ENCODE measurements around the gene EDARADD. TPM values are rescaled to one million over a fixed set of nuclear protein-coding genes. Genes with fewer than 3 reads are reported as not detected.

Gene EDARADD
- total RNA-seq, 4 donors from 2014 or later: 0.55 to 2.6 (median 1.2) TPM; not detected in 1

DNA sequence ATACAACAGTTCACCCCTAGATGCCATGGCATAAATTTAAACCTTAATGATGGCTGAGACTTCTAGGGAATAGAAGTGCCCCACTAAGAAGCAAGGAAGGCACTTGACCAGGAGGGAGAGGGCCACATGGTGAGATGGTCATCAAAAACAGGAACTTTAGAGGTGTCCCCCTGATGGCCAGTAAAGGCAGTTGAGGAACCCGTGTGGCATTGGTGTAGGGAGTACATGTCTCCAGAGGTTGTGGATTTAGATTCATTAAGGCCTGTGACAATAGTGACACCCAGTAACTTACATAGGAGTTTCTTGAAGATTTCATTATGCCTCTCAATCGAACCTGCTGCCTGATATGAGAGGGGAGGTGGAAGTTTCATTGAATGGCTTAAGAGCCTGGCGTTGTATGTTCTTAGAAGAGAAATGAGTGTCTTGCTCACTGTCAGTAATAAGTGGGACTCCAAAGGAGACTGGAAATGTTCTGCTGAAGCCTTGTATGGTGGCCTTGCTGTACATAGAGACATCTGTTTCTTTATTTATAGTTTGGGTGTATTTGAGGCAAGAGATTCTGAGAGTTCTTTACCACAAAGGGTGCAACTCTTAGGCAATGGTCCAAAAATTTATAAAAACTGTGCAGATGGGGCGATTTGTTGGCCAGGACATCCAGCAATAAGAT, 27.9 kb downstream of the EDARADD start:
- H3K4me1 ChIP-seq: no peaks in the 10 kb centered on the region
- intact Hi-C loops (cut with DNase I; ENCODE audit: low total_unique reads): no loop called here

DNA sequence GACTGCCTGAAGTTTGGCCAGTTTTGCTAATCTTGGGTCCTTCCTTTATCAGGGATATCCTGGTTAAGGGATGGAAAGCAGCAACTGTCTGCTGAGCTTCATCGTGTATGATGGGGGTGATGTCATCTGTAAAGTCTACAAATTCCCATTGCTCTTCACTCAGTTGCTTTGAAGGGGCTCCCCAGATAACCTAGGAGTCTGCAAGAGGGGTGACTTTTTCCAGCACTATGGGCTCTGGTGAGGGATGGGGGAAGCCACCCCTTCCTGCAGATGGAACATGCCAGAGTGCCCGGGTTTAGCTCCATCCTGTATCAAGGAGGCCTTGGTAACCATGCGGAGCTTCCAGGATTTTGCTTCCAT, 28.4 kb downstream of the EDARADD start:
- intact Hi-C loops (cut with DNase I; ENCODE audit: low total_unique reads): no loop called here

More for the DNA sequence above, 27.9 kb downstream of the EDARADD start:
- no peak overlapping the region for H3K27ac ChIP-seq
- no peak for DNase-seq
- TF ChIP-seq, protein P1, sequence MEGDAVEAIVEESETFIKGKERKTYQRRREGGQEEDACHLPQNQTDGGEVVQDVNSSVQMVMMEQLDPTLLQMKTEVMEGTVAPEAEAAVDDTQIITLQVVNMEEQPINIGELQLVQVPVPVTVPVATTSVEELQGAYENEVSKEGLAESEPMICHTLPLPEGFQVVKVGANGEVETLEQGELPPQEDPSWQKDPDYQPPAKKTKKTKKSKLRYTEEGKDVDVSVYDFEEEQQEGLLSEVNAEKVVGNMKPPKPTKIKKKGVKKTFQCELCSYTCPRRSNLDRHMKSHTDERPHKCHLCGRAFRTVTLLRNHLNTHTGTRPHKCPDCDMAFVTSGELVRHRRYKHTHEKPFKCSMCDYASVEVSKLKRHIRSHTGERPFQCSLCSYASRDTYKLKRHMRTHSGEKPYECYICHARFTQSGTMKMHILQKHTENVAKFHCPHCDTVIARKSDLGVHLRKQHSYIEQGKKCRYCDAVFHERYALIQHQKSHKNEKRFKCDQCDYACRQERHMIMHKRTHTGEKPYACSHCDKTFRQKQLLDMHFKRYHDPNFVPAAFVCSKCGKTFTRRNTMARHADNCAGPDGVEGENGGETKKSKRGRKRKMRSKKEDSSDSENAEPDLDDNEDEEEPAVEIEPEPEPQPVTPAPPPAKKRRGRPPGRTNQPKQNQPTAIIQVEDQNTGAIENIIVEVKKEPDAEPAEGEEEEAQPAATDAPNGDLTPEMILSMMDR (IDR thresholded peaks at IDR 0.05): no peak
- no peak for TF ChIP-seq POLR2A (IDR thresholded peaks at IDR 0.05)
- H3K27me3 ChIP-seq: no peaks in the 10 kb centered on the region
- H3K36me3 ChIP-seq: no peaks in the 10 kb centered on the region
- no peaks in the 10 kb centered on the region for H3K9me3 ChIP-seq
- no peak overlapping the region for H3K4me3 ChIP-seq

DNA sequence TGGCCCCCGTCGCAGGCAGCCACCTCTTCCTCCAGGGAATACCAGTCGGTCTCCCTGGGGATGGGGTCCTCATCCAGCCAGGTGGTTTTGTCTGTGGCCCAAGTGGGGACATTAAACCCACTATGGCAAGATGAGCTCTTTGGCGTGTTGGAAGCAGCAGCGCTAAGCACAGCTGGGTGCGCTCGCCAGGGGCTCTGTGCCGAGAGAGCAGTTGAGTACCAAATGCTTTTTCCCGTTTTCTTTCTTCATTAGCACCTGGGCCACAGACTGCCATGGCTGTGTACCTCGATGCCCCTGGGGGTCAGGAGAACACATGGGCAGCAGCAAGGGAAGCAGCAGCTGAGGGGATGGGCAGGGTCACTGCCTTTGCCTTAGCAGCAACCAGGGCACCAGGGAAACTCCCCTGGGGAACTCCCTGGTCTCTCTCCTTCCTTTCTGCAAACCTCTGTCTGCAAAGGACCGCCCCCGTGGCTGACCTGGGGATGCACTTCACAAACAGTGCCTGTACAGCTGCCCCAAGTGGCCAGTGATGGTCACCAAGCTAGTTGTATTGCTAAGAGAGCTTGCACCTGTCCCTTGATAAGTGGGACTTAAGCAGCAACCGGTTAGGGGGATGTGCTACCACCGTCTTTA, 31.1 kb downstream of the EDARADD start:
- no peak for TF ChIP-seq POLR2A (IDR thresholded peaks at IDR 0.05)
- TF ChIP-seq, protein P1 (IDR thresholded peaks at IDR 0.05): no peak
- peaks cover 0 to under 1% of the 10 kb centered on the region in 2 donors for H3K27me3 ChIP-seq
- H3K9me3 ChIP-seq: no peaks in the 10 kb centered on the region
- no peak overlapping the region for H3K4me3 ChIP-seq
- no peak overlapping the region for H3K27ac ChIP-seq
- intact Hi-C loops (cut with DNase I; ENCODE audit: low total_unique reads): no loop called here
- no peaks in the 10 kb centered on the region for H3K36me3 ChIP-seq
- no peaks in the 10 kb centered on the region for H3K4me1 ChIP-seq
- no peak for DNase-seq

More for the DNA sequence above, 28.4 kb downstream of the EDARADD start:
- Histone ChIP-seq H3K36me3 (no peaks in the 10 kb centered on the region), H3K27me3 (no peaks in the 10 kb centered on the region), H3K4me3 (no peak overlapping the region), H3K9me3 (no peaks in the 10 kb centered on the region), H3K27ac (no peak overlapping the region), H3K4me1 (no peaks in the 10 kb centered on the region)
- no peak for DNase-seq
- TF ChIP-seq, protein P1 (IDR thresholded peaks at IDR 0.05): no peak
- TF ChIP-seq POLR2A (IDR thresholded peaks at IDR 0.05): no peak

DNA sequence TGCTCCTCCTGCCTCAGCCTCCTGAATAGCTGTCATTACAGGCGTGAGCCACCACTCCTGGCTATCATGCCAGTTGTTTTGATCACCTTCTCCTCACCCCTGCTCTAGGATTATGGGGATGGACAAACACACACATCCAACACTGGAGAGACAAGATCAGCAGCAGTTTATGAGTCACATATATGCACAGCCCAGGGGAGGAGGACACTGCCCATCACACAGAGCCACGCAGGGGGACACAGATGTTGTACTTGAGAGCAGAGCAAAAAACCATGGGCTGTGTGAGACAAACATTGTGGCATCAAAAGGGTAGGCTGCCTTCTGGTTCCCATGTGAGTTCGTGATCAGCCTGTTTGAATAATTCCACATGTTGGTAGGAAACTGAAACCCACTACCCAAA, 32.1 kb downstream of the EDARADD start:
- intact Hi-C loops (cut with DNase I; ENCODE audit: low total_unique reads): no loop called here
- Histone ChIP-seq H3K27ac (no peak overlapping the region), H3K36me3 (no peaks in the 10 kb centered on the region), H3K4me1 (no peaks in the 10 kb centered on the region), H3K4me3 (no peak overlapping the region), H3K27me3 (peaks cover 0 to 5% of the 10 kb centered on the region in 2 donors), H3K9me3 (no peaks in the 10 kb centered on the region)
- TF ChIP-seq POLR2A (IDR thresholded peaks at IDR 0.05): no peak
- TF ChIP-seq, protein P1 (IDR thresholded peaks at IDR 0.05): no peak
- no peak for DNase-seq

DNA sequence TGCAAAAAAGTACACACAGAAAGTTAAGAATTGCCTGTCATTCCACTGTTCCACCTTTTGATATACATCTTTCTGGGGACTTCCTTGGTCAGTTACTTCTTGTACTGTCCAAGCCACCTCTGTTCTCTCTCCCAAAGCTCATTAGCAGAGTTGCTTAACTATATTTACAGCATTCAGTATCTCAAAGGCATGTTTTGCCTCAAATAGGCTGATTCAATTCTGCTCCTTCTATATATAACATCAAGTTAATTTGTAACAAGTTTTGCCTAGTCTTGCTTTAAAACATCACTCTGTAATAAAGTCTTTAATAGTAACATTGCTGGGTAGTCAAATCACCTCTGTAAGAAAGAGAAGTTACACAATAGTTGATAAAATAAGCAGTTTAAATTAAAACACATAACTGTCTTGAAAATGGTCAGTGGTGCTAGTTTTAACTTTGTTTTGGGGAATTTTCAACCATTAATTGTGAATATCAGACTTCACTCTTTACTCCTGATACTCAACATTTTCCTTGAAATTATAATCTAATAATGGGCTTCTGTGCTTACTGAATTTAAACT, 35.7 kb downstream of the EDARADD start:
- intact Hi-C loops (cut with DNase I; ENCODE audit: low total_unique reads): no loop called here
- Histone ChIP-seq H3K36me3 (no peaks in the 10 kb centered on the region), H3K4me3 (no peak overlapping the region), H3K27me3 (peaks cover 0 to 5% of the 10 kb centered on the region in 2 donors), H3K4me1 (no peaks in the 10 kb centered on the region), H3K9me3 (no peaks in the 10 kb centered on the region), H3K27ac (no peak overlapping the region)
- DNase-seq: no peak
- TF ChIP-seq, protein P1 (IDR thresholded peaks at IDR 0.05): no peak
- no peak for TF ChIP-seq POLR2A (IDR thresholded peaks at IDR 0.05)
